Astrocyte of the spinal cord (primary cell): ENCODE measurements around the gene AP4E1.
A peak's percentile ranks its signal among the peaks of the same experiment; 100 is the strongest.
"Not testable (repeated sequence)": the region's sequence is repeated elsewhere in the genome, so short reads cannot be mapped to it uniquely, and the experiment has no call there.

Source experiments
- DNase-seq: peaks from one replicate; pipeline ENCODE4 v3.0.0; 2011; ENCODE audit warnings: low read depth, low spot score
- H3K4me3 ChIP-seq: 2 replicates; pipeline ENCODE4 v1.5.1; 2011; ENCODE audit warnings: low read depth, mild to moderate bottlenecking, low read length, moderate library complexity
- CTCF ChIP-seq: IDR thresholded peaks from 2 replicates; pipeline ENCODE4 v1.5.1; 2012; ENCODE audit warnings: low read depth, mild to moderate bottlenecking, low read length, inconsistent platforms
- in situ Hi-C: cut with HindIII; loops from 2 replicates; pipeline ENCODE4 v1.10.0; 2017; ENCODE audit warnings: low sequenced_read_pairs

Gene AP4E1

GRCh38 chr15:50872832-50873426 is 35.6 kb upstream of the AP4E1 start:
- TF ChIP-seq CTCF = no peak
- no peak for DNase-seq
- in situ Hi-C loops = no loop called here

GRCh38 chr15:50873935-50874361 is 34.5 kb upstream of the AP4E1 start:
- DNase-seq = no peak
- H3K4me3 ChIP-seq = no peak overlapping the region
- TF ChIP-seq CTCF = no peak
- in situ Hi-C loops = no loop called here

More at GRCh38 chr15:50872832-50873426, 35.6 kb upstream of the AP4E1 start:
- H3K4me3 ChIP-seq = no peak overlapping the region

GRCh38 chr15:50875238-50875637 is 33.2 kb upstream of the AP4E1 start:
- in situ Hi-C loops, H3K4me3 ChIP-seq, DNase-seq: not testable (repeated sequence)

- TF ChIP-seq CTCF = no peak
- in situ Hi-C loops = no loop called here
- DNase-seq = no peak
- peak overlapping the region; percentile 36 for H3K4me3 ChIP-seq
These were observed 32.1 kb upstream of the AP4E1 start for GRCh38 chr15:50876260-50876988.

GRCh38 chr15:50876989-50877360 is 31.5 kb upstream of the AP4E1 start:
- H3K4me3 ChIP-seq = peak overlapping the region; percentile 36
- peak; percentile 94 for DNase-seq
- in situ Hi-C loops = no loop called here
- TF ChIP-seq CTCF = peak; percentile 99

- H3K4me3 ChIP-seq = no peak overlapping the region
- DNase-seq = no peak
- no peak for TF ChIP-seq CTCF
These were observed 29.4 kb upstream of the AP4E1 start for GRCh38 chr15:50879016-50879617.

GRCh38 chr15:50880206-50880605 is 28.3 kb upstream of the AP4E1 start:
- in situ Hi-C loops = no loop called here
- no peak overlapping the region for H3K4me3 ChIP-seq
- no peak for TF ChIP-seq CTCF
- DNase-seq = no peak

More at GRCh38 chr15:50879016-50879617, 29.4 kb upstream of the AP4E1 start:
- in situ Hi-C loops = no loop called here
